Smooth muscle cell (in vitro differentiated cells): ENCODE results near the gene GHITM. TPM values are rescaled to one million over a fixed set of nuclear protein-coding genes. Genes with fewer than 3 reads are reported as not detected.

Experiments
- DNase-seq: peaks from one replicate; lab custom pipeline; 2025; ENCODE audit not compliant: unreplicated experiment; lab: John Stamatoyannopoulos, UW
- H2AFZ ChIP-seq: fragments of 200-600 bp; sonication (generic); 2 replicates; pipeline ENCODE4 v1.6.0; 2016; ENCODE audit warnings: antibody characterized with exemption, low read depth, mild to moderate bottlenecking
- H3F3A ChIP-seq: fragments of 200-600 bp; sonication (generic); 2 replicates; pipeline ENCODE4 v1.6.0; 2017; ENCODE audit warnings: antibody characterized with exemption, low read depth
- H3K27ac ChIP-seq: fragments of 200-600 bp; sonication (generic); 2 replicates; pipeline ENCODE4 v1.5.1; 2016; ENCODE audit warnings: low read depth, mild to moderate bottlenecking
- H3K27me3 ChIP-seq: fragments of 200-600 bp; sonication (generic); 2 replicates; pipeline ENCODE4 v1.6.1; 2016; ENCODE audit warnings: low read depth, mild to moderate bottlenecking
- H3K36me3 ChIP-seq: fragments of 200-600 bp; sonication (generic); 2 replicates; pipeline ENCODE4 v1.5.1; 2016; ENCODE audit warnings: low read depth
- H3K4me1 ChIP-seq: fragments of 200-600 bp; sonication (generic); 2 replicates; pipeline ENCODE4 v1.5.1; 2016; ENCODE audit warnings: low read depth
- H3K4me2 ChIP-seq: fragments of 200-600 bp; sonication (generic); 2 replicates; pipeline ENCODE4 v1.6.0; 2016; ENCODE audit warnings: mild to moderate bottlenecking
- H3K4me3 ChIP-seq: fragments of 200-600 bp; sonication (generic); 2 replicates; pipeline ENCODE4 v1.5.1; 2016; ENCODE audit warnings: mild to moderate bottlenecking
- H3K79me2 ChIP-seq: fragments of 200-600 bp; sonication (generic); 2 replicates; pipeline ENCODE4 v1.6.0; 2016; ENCODE audit warnings: low read depth, mild to moderate bottlenecking
- H3K9ac ChIP-seq: fragments of 200-600 bp; sonication (generic); 2 replicates; pipeline ENCODE4 v1.6.0; 2016; ENCODE audit warnings: low read depth
- H3K9me3 ChIP-seq: fragments of 200-600 bp; sonication (generic); replicated peaks from 2 replicates; pipeline ENCODE4 v1.5.1; 2016; ENCODE audit warnings: low read depth
- H4K20me1 ChIP-seq: fragments of 200-600 bp; sonication (generic); 2 replicates; pipeline ENCODE4 v1.6.0; 2016; ENCODE audit warnings: low read depth
- WGBS: methylation state at CpG from one replicate; pipeline ENCODE4 v1.1.7; 2016; ENCODE audit warnings: low lambda C conversion rate; 5-methylcytosine and 5-hydroxymethylcytosine counted together
- polyA plus RNA-seq: library from polyadenylated mRNA; unstranded; fragments of >200 nt; fragmentation: Nextera tagmentation; extraction: Ambion mirVana; gene quantifications from 2 replicates; pipeline ENCODE4 v1.2.1, GENCODE V29; 2016
- total RNA-seq: library from RNA; depleted of rRNA; stranded (reverse); fragments of >200 nt; gene quantifications from 2 replicates; pipeline ENCODE4 v1.2.3, GENCODE V29; 2014
- TF ChIP-seq, protein P1 (sequence below): fragments of 200-600 bp; sonication (generic); IDR thresholded peaks from 2 replicates; pipeline ENCODE4 v1.5.1; 2017; ENCODE audit warnings: borderline replicate concordance, mild to moderate bottlenecking, antibody characterized with exemption; ENCODE audit not compliant: insufficient read depth, poor library complexity, severe bottlenecking

Gene GHITM
- total and polyA plus RNA-seq, 2 experiments from 2014 or later: 160 to 171 TPM

DNA sequence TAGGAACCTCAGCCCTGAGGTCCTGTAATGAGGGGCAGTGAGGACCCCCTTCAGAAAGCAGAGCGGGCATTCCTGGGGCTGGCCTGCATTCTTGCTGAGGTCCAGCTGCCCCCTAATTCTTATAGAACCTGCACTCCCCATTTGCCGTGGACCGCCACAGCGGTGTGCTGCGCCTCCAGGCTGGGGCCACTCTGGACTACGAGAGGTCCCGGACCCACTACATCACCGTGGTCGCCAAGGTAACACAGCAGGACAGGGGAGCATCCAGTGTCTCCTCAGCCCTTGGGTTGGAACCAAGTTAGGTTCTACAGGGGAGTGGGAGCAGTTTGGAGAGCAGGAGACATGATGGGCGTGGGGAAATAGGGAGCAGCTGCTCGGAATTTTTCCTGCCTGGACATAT lies 62.4 kb downstream of the GHITM start:
- H3K79me2 ChIP-seq: no peaks in the 10 kb centered on the region
- H3K27ac ChIP-seq: no peak overlapping the region
- TF ChIP-seq, protein P1, sequence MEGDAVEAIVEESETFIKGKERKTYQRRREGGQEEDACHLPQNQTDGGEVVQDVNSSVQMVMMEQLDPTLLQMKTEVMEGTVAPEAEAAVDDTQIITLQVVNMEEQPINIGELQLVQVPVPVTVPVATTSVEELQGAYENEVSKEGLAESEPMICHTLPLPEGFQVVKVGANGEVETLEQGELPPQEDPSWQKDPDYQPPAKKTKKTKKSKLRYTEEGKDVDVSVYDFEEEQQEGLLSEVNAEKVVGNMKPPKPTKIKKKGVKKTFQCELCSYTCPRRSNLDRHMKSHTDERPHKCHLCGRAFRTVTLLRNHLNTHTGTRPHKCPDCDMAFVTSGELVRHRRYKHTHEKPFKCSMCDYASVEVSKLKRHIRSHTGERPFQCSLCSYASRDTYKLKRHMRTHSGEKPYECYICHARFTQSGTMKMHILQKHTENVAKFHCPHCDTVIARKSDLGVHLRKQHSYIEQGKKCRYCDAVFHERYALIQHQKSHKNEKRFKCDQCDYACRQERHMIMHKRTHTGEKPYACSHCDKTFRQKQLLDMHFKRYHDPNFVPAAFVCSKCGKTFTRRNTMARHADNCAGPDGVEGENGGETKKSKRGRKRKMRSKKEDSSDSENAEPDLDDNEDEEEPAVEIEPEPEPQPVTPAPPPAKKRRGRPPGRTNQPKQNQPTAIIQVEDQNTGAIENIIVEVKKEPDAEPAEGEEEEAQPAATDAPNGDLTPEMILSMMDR: no peak
- no peak overlapping the region for H3K4me3 ChIP-seq
- no peaks in the 10 kb centered on the region for H3K36me3 ChIP-seq
- no peaks in the 10 kb centered on the region for H3F3A ChIP-seq
- no peaks in the 10 kb centered on the region for H3K9me3 ChIP-seq
- no peaks in the 10 kb centered on the region for H3K4me1 ChIP-seq
- peaks cover 9% of the 10 kb centered on the region for H3K27me3 ChIP-seq
- DNase-seq: no peak
- no peaks in the 10 kb centered on the region for H4K20me1 ChIP-seq
- no peak overlapping the region for H3K4me2 ChIP-seq
- H3K9ac ChIP-seq: no peak overlapping the region
- WGBS: 92% methylated on average over 11 of the region's 11 CpGs
- H2AFZ ChIP-seq: no peak overlapping the region

DNA sequence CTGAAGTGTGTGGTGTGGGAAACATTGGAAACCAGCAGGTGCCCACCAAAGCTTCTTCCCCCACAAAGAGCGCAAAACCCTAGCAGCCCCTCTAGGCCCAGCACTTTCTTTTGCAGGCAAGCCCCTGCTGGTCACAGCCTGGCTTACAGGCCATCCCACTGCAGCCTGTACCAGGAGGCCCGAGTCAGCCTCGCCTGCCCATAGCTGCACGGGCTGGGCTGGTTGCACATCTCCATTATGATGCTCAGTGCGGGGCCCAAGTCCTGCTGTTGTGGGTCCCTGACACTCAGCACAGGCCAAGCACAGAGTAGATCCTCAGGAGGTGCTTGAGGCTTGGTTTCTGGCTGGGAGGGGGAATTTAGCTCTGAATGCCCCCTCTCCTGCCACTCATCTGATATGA lies 63.0 kb downstream of the GHITM start:
- no peak overlapping the region for H3K9ac ChIP-seq
- no peak overlapping the region for H3K4me2 ChIP-seq
- no peak overlapping the region for H3K4me3 ChIP-seq
- H3K4me1 ChIP-seq: no peaks in the 10 kb centered on the region
- 87% methylated on average over 5 of the region's 5 CpGs for WGBS
- no peak overlapping the region for H3K27ac ChIP-seq
- H2AFZ ChIP-seq: no peak overlapping the region
- TF ChIP-seq, protein P1: no peak
- H3K27me3 ChIP-seq: peaks cover 3% of the 10 kb centered on the region
- H3K9me3 ChIP-seq: no peaks in the 10 kb centered on the region
- H3F3A ChIP-seq: no peaks in the 10 kb centered on the region
- DNase-seq: no peak
- no peaks in the 10 kb centered on the region for H4K20me1 ChIP-seq
- H3K79me2 ChIP-seq: no peaks in the 10 kb centered on the region
- no peaks in the 10 kb centered on the region for H3K36me3 ChIP-seq

Other genes starting within 250 kb of the GHITM start
- 0.45 and 1.6 TPM in 2 replicates for gene GPR15LG, start 34.3 kb downstream of the GHITM start, total RNA-seq
- 0.49 TPM in 1 of 2 replicates, not detected in the other for gene GPR15LG, start 34.3 kb downstream of the GHITM start, polyA plus RNA-seq
- gene CDHR1, start 55.0 kb downstream of the GHITM start, total RNA-seq: 0.67 and 4.3 TPM in 2 replicates
- 1.2 and 1.9 TPM in 2 replicates for gene CDHR1, start 55.0 kb downstream of the GHITM start, polyA plus RNA-seq
- not detected in 2 replicates for gene LRIT2, start 86.0 kb downstream of the GHITM start, total RNA-seq
- gene LRIT2, start 86.0 kb downstream of the GHITM start, polyA plus RNA-seq: not detected in 2 replicates
- not detected in 2 replicates for gene LRIT1, start 102.0 kb downstream of the GHITM start, total RNA-seq
- not detected in 2 replicates for gene LRIT1, start 102.0 kb downstream of the GHITM start, polyA plus RNA-seq
- gene RGR, start 105.5 kb downstream of the GHITM start, total RNA-seq: not detected in 2 replicates
- gene RGR, start 105.5 kb downstream of the GHITM start, polyA plus RNA-seq: not detected in 2 replicates
- 42.1 and 53.8 TPM in 2 replicates for gene CCSER2, start 189.1 kb downstream of the GHITM start, total RNA-seq
- 32.8 and 46.9 TPM in 2 replicates for gene CCSER2, start 189.1 kb downstream of the GHITM start, polyA plus RNA-seq